DMS79 (cell line): ENCODE results near the gene RORC.
A peak's percentile ranks its signal among the peaks of the same experiment; 100 is the strongest.

ENCODE experiments used
- DNase-seq: peaks from one replicate; lab custom pipeline; 2025; lab: John Stamatoyannopoulos, UW

The RORC gene

DNA sequence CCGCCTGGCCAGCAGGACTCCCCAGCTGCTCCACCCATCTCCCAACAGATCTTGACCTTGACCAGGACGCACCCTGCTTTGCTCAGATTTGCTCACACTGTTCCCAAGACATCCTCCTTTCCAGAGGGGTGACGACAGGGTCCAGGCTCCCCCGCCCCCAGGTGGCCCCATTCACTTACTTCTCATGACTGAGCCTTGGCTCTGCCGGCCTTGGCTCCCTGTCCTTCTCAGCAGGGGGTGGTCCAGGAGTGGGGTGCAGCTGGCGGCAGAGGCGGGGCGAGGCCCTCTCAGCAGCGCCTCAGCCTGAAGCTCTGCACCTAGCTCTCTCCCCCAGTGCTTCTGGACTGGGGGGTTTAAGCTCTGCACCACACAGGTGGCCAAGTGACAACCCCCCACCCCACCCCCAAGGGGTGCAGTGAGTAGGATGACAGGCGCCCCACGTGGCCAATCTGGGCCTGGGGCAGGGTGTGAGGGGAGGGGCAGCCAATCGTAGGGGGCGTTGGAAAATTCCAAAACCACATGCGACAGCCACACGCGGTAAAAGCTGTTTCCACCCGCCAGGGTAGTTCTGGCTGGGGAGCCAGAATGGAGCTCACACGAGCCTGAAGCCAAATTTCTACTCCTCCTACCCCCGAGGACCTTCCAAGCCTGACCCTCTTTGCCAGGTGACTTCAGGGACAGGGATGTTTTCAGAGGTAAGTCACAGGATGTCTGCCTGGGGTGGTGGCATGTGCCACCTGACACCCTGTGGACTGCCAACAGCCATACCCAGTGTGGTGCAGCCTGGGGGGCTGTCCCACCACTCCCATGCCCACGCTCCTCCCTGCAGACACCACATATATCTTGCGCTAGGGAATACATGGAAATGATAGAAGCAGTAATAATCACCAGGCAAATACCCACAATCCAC lies 5.6 kb downstream of the RORC start:
- DNase-seq, result no peak

DNA sequence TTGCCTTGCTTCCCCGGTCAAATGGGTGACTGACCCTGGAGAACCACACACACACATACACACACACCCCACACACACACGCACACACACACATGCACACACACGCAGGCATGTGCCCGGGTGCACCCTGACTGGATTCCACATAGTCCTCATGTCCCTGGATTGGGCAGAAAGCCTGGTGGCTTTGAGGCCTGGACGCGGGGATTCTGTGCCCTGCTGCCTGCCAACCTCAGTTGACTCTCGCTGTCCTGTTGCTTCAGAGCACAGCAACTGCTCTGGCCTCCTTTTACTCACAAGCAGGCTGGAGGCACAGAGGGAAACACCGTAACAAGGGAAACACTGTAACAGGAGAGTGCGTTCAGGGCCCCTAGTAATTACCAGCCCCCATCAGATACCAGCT lies 6.4 kb downstream of the RORC start:
- DNase-seq, result no peak

DNA sequence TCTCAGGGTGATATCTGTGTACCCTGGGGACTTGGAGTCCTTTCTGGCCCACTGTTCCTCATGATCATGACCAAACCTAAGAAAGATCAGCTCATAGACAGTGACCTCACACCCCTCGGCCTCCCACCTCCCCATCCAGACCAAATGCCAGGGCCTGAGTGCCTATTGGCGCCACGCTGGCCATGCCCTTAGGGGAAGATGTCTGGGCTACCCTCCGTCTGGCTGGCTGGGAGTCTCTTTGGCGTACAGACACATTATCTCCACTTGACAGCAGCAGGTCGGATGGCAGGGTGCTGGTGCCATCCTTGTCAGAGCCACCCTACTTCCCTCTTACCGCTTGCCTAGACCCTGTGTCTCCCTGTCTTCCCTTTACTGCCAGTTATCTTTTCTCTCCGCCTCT lies 8.4 kb downstream of the RORC start:
- DNase-seq, result no peak

DNA sequence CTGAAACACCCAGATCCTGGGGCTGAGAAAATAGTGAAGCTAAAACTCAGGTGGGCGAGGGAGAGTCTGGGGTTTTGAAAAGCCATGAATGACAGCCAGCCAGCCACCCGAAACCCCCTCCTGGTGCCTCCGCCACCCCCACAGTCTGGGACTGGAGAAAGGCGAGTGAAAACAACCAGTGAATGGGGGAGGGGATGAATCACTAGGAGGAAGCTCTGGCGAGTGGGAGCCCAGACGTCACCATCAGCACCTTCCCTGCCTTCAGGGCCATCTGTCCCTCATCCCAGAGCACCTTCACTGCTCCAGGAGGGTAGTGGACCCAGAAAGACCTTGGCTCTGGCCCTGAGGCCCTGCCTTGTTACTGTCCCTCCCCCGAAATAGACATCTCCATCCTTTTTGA lies 9.2 kb downstream of the RORC start:
- DNase-seq, result no peak

DNA sequence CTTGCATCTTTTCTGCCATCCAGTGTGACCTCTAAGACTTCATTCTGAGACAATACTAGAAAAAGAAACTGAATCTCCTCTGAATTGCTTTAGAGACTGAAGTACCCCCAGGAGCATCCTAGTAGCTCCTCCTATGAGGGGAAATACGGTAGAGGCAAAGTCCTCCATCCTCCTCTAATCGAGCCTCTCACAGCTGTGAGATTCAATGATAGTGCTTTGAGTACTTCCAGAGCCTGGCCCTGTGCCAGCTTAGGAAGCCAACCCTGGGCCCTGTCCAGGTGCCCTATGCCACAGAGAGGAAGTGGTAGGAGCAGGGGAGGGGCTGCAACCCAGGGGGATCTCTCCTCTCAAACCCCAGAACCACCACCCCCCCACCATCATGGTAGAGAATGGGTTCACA lies 10.7 kb downstream of the RORC start:
- DNase-seq, result peak; percentile 63

DNA sequence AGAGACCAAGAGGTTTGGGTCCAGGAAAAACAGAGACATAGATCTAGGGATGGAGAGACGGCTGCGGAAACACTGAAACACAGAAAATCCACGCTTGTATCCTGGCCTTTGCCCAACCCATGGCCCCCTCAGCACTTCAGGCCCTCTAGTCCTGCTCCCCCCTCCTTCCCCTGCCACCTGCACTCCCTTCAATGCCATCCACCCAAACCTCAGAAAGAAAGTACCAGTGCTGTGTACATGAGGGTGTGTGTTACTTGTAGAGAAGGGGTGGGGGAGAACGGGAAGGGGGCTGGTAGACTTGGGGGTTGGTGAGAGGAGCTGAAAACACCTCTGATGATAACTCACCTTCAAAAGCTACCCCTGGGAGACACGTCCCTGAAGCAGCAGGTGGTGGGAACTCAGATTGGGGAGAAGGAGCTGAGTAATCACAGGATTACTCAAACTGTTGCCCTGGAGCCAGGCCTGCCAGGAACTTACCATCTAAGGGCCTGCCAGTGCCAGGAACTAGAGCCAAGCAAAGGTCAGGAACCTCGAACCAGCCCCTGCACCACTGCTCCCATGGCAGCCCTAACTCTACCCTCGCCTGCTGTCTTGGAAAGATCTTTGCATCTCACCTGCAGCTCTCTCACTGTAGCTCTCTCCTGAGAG lies 11.5 kb downstream of the RORC start:
- DNase-seq, result no peak

DNA sequence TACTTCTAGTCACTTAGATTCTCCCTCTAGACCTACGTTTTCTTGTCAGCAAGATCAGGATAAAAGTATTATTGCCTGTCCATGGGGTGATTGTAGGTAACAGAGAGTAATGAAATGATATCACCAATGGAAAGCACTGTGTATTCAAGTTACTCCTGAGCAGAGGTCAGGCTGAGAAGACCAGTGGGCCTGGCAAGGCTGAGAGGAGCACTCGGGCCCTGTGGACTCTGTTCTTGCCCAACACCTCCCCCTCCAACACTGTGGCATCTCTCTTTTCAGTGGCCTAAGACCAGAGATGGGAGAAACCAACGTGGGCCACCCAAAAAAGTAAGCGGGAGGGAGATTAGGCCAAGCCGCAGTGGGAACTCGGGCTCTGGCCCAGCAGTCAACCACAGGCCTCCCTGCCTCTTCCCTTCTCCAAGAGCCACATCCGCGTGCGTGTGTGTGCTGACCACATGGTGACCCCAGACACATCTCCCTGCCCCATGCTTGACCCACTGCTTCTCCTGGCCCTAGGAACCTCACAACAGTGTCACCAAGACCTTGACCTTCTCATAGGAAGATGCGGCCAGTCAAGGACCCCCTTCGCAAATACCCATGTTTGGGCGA lies 12.3 kb downstream of the RORC start:
- DNase-seq, result no peak

DNA sequence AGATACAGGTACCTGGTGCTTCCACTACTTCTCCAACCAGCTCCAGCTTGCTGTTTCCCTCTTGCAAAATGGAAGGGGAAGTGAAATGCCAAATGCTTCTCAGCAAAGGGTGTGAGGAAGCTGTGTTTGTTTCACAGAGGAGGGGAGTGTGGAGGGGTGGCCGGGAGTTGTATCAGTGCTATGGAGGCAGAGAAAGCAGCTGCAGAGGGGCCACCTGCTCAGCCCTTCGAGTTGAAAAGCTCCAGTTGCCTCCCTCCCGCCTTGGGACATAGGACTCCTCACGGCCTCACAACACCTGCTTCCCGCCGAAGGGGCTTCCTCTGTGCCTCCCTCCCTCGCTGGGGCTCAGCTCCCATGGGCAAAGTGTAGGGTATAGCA lies 14.3 kb downstream of the RORC start:
- no peak for DNase-seq

DNA sequence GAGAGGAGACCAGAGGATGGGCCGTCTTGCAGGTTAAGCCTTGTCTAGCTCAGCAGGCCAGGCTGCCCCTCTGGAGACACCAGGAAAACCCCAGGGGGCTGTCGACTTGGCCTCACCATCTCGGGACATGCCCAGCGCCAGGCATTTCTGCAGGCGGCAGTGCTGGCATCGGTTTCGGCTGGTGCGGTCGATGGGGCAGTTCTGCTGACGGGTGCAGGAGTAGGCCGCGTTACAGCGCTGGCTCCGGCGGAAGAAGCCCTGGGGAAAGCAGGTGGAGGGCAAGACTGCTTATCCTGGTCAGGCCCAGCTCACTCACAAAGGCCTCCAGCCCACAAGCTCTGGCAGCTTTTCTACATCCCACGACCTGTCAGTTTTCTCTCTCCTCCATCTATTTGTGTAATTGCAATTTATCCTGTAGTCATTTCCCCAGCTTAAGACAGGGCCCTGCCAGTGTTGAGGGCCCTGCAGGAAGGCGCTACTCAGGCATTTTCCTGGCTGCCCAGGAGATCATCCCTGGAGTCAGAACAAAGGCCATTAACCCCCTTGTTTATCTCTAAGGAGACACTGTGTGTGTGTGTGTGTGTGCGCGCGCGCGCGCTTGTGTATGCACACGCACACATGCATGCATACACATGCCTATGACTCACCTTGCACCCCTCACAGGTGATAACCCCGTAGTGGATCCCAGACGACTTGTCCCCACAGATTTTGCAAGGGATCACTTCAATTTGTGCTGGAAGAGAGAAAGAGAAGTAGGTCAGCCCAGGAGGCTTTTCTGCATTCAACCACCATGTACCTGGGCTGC lies 14.9 kb downstream of the RORC start:
- DNase-seq, result no peak

DNA sequence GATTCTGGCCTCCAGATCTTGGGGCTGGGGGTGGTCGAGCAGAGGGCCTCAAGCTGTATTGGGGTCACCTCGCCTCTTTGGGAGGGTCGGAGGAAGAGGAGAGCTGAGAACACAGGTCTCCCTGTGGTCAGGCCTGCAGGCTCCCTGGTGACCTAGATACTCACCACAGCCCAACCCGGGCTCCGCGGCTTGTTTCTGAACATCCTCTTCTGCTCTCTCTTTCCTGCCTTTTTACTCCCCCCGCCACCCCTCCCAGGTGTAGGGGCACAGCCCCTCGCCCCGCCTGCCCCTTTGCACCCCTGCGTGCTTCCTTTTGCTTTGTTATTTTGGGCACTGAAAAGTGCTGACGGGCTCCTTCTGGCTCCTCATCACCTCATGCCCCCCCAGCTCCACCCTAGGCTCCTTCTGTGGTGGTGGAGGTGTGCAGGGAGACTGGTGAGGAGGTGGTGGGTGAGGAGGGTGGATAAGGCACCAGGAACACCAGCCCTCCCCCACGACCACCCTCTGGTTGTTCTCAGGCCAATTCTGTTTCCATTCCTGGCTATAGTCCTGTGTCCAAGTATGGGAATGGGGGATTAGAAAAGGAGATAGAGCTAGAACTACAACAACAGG lies 15.8 kb downstream of the RORC start:
- DNase-seq, result no peak

DNA sequence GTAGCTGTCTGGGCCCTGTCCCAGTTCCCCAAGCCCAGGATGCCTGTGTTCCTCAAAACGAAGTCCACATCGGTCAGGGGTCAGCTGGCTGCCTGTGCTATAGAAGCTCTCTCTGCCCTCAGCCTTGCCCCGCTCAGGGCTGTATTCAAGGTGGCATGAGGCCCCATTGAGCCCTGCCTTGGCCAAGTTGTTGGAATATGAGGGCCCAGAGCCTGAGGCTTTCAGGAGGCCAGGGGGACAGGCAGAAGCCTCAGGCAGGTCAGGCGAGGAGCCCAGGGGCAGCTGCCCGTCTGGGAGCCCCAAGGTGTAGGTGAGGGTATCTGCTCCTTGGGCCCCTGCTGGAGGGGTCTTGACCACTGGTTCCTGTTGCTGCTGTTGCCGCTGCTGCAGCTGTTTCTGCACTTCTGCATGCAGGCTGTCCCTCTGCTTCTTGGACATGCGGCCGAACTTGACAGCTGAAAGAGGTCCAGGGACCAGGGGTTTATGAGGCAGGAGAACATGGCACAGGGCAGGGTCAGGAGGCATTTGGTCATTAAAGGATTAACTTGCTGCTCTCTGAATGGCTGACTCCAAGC lies 16.5 kb downstream of the RORC start:
- no peak for DNase-seq

DNA sequence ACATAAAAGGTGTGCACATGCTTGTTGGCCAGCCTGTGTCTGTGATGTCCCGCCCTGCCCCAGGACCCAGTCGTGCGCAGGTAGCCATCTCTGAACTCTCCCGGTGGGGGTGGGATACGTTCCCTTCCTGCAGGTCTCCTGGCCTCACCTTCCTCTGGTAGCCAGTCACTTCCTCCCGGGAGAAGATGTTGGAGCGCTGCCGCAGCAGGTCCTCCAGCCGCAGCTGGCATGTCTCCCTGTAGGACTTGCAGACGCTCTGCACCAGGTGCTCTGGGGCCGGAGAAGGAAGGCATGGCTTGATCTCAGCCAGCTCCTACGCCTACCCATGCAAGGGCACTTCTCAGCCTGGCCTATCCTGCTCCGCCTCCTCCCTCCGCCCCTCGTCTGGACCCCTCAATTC lies 17.2 kb downstream of the RORC start:
- no peak for DNase-seq

DNA sequence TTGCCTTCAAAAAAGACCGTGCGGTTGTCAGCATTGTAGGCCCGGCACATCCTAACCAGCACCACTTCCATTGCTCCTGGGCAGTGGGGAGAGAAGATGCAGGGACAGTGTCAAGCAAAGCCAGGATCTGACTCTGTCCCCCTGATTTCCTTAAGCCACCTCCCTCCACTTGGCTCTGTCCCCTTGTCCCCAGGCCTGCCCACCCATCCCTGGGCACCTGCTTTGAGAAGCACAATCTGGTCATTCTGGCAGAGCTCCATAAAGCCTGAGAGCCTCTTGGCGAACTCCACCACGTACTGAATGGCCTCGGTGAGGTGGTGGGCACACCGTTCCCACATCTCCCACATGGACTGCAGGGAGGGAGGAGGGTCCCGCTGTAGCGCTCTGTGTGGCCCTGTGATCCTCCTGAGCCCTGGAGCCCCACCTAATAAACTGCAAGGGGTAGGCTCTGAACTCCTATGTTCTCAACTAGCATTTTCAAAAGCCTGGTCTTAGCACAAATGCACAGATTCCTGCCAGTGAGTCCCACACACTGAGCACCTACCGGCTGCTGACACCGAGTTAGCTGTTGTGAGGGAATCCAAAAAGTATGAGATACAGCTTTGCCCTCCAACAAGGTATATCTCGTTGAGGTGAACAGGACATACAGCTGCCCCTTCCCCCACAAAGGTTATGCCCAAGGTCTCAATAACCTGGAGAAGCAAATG lies 18.2 kb downstream of the RORC start:
- DNase-seq, result no peak

DNA sequence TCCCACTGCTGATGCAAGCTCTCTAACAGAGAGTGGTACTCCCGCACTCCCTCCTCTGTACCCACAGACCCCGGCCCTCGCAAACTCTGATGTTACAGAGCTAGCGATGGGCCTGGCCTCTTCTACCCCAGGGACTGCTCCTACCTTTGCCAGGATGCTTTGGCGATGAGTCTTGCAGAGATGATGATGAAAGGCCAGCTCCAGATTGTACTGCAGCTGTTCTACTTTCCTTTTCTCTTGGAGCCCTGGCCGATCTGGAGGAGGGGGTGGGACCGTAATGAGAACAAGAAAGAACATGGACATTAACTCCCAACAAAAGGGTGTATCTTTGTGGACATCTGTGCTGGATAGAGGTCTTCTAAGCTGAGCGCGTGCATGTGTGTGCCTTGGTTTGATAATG lies 20.4 kb downstream of the RORC start:
- no peak for DNase-seq

DNA sequence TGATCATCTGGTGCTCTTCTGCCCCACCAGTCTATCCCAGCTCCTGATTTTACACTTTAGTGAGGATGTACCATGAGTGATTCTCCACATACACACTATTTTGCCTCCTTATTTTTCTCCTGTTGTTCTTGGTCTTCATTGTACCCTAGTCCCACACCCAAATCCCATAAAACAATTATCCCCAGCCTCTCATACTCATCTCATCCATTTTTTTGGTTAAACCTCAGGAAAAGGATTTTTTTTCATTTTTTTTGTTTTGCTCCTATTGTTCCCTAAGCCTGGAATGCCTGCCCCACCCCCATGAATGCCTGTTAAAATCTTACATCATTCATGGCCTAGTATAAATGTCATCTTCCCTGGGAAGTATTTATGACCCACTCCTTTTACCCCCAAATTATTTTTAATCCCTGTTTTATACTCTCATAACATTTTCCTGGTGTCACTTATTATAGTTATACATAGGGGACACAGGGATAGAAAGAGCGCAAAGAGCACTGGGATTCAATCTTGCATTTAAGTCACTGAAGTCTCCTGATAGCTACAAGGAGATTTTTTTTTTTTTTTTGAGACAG lies 21.5 kb downstream of the RORC start:
- no peak for DNase-seq

DNA sequence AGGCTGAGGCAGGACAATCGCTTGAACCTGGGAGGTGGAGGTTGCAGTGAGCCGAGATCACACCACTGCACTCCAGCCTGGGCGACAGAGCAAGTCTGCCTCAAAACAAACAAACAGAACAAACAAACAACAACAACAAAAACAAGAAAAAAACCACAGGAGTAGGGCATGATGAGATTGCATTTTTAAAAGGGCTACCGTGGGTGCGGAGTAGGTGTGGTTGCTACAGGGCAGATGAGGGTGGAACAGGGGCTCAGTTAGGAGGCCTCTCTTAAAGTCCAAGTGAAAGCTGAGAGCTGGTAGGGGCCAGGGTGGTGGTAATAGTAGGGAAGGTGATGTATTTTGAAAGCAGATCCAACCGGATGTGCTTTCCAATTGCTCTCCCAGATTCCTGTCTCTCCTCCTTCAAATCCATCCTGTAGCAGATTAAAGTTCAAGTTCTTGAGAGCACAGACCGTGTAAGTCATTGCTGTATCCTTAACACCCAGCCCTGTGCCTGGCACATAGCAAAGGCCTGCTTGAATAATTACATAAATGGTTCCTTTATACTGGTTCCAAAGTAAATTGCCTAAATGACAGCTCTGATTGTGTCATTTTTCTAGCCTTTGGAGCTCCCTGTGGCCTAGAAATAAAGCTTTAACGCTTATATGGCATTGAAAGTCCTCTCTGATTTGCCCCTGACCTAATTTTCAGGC lies 22.2 kb downstream of the RORC start:
- no peak for DNase-seq

DNA sequence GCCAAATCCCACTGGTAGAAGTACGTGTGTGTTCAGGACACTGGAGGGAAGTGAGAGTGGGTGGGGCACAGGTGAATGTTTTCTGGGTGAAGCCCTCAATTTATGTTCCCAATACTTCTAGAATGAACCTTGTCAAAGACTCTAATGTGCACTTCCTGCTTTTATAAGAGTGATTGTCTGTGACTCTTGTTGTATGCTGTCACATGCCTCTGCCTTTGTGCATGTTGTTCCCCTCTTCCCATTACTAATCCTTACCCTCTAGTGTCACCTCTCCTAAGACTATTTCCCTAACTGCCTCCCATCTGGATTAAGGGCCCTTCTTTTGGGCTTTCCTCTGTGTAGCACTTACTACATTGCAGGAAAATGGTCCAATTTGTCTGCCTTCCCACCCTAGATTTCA lies 23.8 kb downstream of the RORC start:
- DNase-seq, result no peak

DNA sequence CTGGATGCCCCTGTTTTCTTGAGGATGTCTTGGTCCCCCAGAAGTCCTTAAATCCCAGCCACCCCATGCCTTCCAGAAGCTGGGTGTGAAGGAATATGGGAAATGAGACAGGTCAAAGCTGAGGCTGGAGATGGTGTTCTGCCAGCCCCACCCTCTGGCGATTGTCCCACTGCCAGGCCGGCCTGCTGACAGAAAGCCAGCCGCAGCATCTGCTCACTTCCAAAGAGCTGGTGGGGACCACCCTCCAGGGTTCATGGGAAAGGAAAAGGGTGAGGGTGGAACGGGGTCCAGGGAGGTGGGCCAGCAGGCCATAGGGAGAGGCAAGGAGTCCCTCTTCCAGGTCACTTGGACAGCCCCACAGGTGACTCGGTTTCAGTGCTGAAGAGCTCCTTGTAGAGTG lies 24.5 kb downstream of the RORC start:
- no peak for DNase-seq

DNA sequence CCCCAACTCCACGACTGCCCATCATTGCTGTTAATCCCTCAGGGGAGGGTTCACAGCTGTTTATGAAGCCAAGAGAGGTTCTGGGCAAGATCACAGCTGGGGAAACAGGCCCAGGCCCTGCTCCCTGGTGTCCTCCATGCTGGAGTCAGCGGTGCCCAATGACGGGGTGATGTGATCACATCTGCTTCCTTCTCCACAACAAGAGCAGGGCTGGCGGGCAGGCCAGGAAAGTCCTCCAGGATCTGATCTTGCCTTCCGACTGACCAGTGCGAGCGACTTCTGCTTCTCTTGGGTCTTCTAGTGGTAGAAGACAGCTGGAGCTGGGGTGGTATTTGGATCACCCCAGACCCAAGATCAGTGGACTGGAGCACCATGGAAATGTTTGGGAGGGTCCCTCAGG lies 25.4 kb downstream of the RORC start:
- no peak for DNase-seq
